ENCODE data around the gene TTLL13. TPM values are rescaled to one million over a fixed set of nuclear protein-coding genes. Genes with fewer than 3 reads are reported as not detected.
"Not testable (repeated sequence)": the region's sequence is repeated elsewhere in the genome, so short reads cannot be mapped to it uniquely, and the experiment has no call there.

Gene TTLL13
- total RNA-seq, 1 donor from 2014 or later = 1.4 TPM

DNA sequence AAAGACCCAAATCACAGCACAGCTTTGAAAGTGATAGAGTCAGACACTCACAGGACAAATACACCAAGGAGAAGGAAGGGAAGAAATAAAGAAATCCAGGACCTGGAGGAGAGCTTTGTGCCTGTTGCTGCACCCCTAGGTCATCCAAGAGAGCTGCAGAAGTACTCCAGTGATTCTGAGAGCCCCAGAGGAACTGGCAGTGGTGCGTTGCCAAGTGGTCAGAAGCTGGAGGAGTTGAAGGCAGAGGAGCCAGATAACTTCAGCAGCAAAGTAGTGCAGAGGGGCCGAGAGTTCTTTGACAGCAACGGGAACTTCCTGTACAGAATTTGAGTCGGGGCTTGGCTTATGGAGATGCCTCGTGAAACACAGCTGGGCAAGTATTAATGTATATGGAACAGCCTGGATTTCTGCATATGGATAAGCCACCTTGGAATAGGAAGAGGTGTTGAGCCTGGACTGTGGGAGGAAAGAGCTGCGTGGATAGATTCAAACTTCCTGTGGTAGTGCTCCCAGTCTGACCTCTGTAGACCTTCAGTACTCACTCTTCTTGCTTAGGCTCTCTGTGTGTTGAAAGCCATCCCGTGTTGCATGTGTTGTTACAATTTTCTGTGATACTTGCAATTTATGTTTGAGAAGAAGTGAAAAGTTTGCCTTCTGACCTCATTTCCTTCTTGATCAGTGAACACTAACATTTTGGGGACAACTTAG is 22.3 kb downstream of the TTLL13 start:
- intact Hi-C loops (cut with micrococcal nuclease) = no loop called here

DNA sequence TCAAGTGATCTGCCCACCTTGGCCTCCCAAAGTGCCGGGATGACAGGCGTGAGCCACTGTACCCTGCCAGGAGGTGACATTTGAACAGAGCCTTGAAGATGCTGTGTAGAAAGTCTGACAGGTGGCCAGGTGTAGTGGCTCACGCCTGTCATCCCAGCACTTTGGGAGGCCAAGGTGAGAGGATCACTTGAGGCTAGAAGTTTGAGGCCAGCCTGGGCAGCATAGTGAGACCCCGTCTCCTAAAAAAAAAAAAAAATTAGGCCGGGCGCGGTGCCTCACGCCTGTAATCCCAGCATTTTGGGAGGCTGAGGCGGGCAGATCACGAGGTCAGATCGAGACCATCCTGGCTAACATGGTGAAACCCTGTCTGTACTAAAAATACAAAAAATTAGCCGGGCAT is 29.1 kb downstream of the TTLL13 start:
- intact Hi-C loops (cut with micrococcal nuclease) = not testable (repeated sequence)

DNA sequence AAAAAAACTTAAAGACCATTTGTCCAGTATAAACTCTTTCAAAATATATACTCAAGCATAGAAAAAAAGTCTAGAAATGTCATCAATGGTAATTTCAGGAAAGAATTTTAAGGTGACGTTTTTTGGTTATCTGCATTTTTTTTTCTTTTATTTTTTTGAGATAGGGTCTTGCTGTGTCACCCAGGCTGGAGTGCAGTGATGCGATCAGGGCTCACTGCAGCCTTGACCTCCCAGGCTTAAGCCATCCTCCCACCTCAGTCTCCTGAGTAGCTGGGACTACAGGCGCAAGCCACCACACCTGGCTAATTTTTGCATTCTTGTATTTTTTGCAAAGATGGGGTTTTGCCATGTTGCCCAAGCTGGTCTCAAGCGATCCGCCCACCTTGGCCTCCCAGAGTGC is 31.4 kb downstream of the TTLL13 start:
- intact Hi-C loops (cut with micrococcal nuclease) = not testable (repeated sequence)

DNA sequence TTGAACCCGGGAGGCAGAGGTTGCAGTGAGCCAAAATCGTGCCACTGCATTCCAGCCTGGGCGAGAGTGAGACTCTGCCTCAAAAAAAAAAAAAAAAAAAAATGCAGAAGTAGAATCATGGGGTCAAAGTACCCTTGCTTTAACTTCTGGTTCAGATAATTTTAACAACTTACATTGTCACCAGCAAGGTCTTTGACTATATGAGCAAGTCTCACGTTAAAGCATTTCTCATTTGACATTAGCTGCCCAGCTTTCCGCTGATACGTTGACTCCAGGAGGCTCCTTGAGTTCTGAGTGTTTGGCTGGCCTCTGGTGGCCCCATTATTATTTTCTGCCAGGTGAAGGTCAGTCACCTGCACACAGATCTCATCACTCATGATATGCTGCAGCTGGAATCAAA is 32.3 kb downstream of the TTLL13 start:
- intact Hi-C loops (cut with micrococcal nuclease) = not testable (repeated sequence)

DNA sequence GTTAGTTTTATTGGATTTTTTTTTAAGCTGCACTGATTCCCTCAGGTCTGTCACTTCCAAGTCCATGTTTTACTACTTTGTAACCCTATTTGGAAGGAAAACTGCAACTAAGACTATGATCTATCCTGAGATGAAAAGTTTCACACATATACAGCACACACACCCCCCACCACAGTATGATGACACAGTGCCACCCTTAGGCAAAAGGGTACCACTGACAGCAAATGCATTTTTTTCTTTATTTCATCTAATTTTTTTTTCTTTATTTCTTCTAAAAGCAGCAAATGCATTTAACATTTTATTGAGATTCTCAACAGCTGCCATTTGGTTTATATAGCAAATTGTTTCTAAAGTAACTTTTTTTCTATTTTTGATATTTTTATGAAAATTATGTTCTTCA is 37.3 kb downstream of the TTLL13 start:
- intact Hi-C loops (cut with micrococcal nuclease) = loop anchor here (1.0 kb wide), 2 partner anchors 52 to 143 kb away; partner anchors contain the start of gene GDPGP1

DNA sequence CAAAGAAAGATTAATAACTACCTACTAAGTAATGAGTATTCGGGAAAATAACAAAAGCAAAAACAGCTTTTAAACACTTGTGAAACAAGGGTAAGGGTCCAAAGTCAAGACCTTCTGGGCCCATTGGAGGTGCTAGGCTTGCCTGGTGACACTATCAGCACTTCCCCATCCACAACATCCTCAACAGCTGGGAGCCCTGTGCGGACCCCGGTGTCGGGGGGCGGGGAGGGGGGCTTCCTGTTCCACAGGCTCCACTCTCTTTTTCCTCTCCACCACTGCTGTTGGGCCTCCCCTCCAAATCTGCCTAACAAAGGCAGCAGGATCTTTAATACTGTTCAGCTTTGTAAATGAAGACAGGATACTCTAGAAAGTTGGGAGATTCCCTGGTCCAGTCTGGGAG is 37.7 kb downstream of the TTLL13 start:
- intact Hi-C loops (cut with micrococcal nuclease) = no loop called here

DNA sequence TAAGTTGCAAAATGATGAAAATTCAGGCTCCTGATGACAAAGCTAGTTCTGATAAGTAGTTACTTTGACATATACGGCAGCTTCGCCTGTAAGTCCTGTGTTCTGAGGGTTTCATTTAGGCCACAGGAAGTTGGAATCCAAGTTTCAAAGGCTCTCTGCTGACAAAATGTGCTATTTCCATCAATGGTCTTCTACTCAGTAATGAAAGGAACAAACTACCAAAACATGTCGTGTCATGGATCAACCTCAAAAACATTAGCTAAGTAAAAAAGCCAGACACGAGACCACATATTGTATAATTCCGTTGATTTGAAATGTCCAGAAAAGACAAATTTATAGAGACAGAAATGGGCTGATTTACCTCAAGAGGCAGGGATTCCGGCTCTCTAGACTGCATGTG is 38.6 kb downstream of the TTLL13 start:
- intact Hi-C loops (cut with micrococcal nuclease) = no loop called here

DNA sequence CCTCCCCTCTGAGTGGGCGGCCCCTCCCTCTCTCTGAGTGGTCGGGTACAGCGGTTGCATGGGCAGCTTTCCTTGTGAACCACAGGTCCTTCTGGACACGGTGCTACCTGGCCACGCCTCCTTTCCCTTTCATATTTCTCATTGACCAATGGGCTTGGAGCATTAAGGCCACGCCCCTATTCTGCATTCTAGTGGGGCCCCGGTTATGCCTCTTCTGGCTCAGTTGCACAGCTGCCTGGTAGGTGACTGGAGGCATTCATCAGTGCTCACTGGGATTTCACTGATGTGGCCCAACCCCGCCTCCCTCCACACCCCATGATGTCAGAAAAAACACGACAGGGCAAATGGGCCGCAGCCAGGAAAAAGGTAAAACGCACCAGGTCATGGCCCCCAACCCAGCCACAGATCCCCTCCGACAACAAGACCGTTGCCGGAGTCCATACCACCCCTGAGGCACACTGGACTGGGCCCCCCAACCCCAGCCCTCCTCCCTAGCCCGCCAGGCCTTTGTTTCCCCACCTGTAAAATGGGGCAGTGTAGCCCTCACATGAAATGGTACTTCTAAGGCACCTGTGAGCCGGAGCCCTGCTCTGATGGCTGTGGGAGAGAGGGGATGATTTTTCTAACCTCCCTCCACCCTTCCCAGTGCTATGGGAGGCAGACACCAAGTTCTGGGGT is 42.5 kb downstream of the TTLL13 start:
- intact Hi-C loops (cut with micrococcal nuclease) = no loop called here

DNA sequence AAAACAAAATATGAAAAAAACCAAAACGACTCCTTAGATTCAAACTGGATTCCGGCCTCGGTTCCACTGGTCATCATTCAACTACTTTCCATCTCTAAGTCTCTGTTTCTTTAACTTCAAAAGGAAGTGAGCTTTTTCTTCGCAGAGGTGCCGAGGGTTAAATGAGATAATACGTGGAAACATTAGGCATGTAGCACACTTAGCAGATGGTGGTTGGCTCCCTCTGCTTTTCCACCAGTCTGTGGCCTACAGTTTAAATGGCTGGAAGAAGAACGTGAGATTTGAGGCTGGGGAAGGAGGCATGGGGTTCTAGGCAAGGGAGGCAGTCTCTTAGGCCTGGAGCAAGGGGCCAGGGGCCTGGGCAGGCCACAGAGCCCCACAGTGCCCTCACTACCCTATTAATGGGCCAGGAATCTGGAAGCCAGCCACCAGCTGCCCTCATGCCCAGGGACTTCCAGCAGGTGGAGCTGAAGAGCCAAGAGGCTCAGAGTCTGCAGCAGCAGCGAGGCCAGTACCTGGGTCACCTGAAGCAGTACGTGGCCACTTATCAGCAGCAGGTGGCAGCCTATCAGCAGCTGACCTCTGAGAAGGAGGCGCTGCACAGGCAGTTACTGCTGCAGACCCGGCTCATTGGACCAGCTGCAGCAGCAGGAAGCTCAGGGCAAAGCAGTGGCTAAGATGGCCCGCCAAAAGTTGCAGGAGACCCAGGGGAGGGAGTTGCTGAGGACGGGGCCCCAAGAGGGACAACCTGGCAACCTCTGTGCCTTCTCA is 43.9 kb downstream of the TTLL13 start:
- intact Hi-C loops (cut with micrococcal nuclease) = loop anchor here (1.0 kb wide), 1 partner anchor 189 kb away; no protein-coding TSS in a partner anchor

DNA sequence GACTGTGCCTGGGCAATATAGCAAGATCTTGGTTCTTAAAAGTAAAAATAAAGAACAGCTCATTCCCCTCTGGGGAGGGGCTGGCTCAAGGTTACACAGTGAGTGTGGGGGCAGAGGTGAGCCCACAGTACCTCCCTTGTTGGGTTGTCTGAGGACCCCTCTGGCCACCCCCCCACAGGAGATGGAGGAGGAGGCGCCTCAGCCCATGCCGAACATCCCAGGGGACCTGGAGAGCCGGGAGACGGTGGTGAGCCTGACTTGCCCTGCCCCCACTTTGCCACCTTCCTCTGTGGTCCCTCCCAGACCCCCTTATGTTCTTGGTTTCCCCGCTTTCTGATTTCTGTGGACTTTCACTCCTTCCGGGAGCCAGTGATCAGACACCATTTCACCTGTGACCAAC is 44.8 kb downstream of the TTLL13 start:
- intact Hi-C loops (cut with micrococcal nuclease) = no loop called here

DNA sequence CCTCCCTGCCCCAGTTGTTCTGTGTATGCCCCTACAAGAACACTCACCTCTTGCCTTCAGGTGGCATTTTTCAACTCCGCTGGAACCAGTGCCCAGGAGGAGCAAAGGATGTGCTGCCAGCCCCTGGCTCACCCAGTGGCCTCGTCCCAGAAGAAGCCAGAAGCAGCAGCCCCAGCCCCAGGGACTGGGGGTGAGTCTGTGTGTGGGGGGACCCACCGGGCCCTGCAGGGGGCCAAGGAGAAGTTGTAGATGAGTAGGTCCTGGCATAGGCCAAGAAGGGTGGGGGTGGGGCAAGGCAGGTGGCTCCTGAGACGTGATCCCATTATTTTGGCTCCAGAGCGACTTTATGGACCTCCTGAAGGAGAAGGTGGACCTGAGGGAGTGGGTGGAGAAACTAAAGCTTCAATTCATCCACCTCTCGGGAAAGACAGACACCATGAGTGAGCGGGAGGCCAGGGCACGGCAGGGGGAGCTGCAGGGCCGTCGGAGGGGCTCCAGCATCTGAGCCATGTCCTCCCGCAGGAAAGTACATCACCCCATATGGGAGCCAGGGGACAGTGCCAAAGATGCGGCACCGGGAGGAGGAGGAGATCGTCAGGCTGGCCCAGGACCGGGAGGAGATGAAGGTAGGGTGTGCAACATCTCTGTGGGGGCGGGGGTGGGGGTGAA is 45.4 kb downstream of the TTLL13 start:
- intact Hi-C loops (cut with micrococcal nuclease) = no loop called here

DNA sequence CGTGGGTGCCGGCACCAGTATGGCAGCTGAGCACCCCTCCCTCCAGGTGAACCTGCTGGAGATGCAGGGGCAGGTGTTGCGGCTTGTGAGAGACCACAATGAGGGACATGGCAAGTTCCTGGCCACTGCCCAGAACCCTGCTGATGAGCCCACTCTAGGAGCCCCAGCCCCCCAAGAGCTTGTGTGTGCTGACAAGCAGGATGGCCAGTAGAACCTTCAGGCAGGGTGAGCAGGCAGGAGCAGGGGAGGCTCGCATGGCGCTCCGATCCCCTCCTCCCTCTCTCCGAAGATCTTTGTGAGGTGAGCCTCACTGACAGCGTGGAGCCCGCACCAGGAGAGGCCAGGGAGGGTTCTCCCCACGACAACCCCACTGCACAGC is 45.9 kb downstream of the TTLL13 start:
- intact Hi-C loops (cut with micrococcal nuclease) = no loop called here

DNA sequence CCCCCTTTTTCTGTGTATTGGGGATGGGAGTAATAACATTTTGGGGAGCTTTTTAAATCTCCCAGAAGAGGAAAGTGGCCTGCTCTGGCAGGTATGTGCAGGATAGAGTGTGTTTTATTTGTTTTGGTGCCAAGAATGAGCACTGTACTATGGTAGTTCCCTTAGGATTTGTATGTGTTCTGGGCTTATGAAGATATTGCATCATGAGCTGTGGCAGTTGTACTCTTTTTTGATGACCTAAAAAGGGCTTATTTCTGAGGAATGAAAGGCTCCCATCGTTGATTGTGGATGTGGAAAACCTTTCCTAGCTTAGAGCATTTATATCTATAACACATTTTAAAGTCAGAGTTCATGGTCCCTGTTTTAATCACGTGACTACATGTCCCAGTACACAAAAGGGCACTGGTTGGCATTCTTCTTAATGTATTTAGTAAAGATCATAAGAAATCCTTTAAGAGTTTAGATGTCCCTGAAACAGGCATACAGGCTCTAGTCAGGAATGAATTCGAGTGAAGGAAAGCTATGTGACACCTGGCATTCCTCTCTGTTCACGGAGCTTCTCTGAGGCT is 47.0 kb downstream of the TTLL13 start:
- intact Hi-C loops (cut with micrococcal nuclease) = not testable (repeated sequence)

DNA sequence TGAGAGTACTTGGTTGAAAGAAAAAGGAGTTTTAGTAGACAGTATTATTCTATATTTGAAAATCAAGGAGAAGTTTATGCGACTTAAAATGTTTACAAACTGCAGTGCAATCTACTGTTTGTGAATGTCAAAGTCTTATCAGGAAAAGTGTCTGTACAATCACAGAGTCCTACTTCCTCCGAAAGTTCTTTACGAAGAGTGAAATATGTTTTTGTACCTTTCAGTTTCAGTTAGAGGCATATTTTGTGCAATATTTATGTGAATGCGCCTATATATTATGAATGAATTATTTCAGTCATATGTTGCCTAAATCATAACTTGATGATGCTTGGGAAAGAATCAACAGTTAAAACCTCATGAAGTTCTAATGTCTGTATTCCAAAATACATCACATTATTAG is 47.7 kb downstream of the TTLL13 start:
- intact Hi-C loops (cut with micrococcal nuclease) = no loop called here

DNA sequence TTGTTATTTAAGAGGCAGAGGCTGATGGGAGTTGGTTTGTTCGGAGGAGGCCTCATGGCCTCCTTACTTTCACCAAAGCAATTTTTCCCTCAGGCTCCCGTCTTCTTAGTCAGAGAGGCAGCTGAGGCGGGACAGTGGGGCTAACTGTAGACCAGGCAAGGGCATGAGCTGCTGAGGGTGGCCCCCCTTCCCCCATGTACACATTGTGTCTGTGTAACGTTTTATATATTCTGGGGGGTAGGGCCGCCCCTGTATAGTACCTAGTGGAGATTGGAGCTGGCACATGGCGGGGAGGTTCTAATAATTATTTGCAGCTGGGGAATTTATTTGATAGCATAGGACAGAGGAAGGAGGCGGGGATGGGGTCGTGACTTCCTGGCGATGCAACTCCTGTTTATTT is 51.2 kb downstream of the TTLL13 start:
- intact Hi-C loops (cut with micrococcal nuclease) = loop anchor here (5.0 kb wide), 1 partner anchor 158 kb away; no protein-coding TSS in a partner anchor

DNA sequence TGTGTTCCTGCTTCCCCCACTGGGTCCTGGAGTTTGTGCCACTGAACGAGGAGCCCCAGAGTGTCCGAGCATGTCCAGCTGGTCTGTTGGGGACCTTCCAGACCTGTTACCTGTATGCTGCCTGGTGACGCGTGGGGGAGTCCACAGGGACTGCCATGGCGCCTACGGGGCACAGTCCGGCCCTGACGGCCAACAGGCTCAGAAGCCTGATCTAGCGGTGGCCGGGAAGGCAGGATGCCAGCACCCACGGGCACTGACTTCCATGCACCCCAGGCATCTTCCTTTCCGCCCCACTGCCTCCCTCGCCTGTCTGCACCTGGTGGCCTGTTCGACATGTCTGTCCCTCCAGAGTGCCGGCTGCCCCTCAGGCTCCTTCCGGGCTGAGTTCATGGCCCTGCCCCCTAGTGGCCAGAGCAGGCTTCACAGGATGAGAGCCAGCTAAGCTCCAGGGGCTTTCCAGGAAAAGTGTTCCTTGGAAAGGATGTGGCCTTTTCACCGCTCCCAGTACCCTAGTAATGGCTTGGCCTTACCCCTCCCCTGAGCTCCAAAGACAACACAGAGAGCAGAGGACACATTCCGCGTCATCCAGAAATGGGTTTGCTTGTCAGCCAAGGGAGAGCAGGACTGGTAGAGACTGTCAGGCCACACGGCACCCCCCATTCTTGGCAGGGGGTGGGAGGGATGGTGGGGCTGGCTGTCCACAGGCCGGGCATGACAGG is 51.8 kb downstream of the TTLL13 start:
- intact Hi-C loops (cut with micrococcal nuclease) = loop anchor here (5.0 kb wide), 1 partner anchor 159 kb away; no protein-coding TSS in a partner anchor

DNA sequence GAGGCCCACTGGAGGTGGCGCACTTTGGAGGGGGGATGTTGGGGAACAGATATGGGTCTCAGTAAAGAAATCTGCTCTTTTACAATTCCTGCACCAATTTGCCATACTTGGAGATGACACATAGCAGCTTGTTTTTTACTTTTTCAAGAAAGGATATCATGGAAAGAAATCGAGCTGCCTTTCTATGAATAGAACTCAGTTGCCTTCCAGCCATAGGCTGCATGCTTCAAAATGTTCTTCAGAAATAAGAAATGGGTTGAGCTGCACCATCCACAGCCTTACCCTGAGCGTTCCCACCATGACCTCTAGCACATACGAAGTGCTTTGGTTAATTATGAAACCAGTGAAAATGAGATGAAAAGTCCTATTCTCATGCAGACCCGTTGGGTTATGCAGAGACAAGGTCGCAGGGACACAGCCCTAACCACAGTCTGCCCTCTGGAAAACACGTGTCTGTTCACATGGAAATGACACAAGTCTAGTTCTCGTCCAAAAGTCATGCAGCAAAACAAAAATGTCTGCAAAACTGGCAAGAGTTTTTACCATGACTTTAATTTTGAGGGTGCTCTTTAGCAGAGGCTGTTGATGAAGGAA is 52.4 kb downstream of the TTLL13 start:
- intact Hi-C loops (cut with micrococcal nuclease) = loop anchor here (5.0 kb wide), 1 partner anchor 160 kb away; no protein-coding TSS in a partner anchor

DNA sequence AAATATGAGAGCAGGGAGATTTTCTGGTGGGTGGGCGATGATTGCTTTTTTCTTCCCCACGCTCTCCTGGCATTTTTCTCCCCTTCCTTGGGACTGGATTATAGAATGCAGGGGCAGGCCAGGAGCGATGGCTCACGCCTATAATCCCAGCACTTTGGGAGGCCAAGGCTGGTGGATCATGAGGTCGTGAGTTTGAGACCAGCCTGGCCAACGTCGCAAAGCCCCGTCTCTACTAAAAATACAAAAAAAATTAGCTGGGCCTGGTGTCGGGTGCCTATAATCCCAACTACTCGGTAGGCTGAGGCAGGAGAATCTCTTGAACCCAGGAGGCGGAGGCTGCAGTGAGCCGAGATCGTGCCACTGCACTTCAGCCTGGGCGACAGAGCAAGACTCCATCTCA is 56.0 kb downstream of the TTLL13 start:
- intact Hi-C loops (cut with micrococcal nuclease) = not testable (repeated sequence)

DNA sequence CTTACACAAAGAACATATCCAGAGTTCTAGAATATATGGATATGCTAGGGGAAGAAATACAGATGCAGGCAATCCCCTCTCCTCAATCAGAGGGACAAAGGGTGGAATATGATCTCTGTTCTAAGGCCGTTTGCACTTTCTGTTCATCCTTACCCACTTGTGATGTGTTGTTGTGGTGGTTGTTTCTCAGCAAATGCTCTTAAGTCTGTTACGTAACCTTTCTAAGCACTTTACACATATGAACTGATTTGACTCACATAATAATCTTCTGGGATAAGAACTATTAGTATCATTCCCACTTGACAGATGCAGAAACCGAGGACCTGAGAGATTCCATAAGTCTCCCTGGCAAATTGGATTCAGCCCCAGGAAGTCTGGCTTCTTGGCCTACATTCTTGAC is 56.6 kb downstream of the TTLL13 start:
- intact Hi-C loops (cut with micrococcal nuclease) = no loop called here

DNA sequence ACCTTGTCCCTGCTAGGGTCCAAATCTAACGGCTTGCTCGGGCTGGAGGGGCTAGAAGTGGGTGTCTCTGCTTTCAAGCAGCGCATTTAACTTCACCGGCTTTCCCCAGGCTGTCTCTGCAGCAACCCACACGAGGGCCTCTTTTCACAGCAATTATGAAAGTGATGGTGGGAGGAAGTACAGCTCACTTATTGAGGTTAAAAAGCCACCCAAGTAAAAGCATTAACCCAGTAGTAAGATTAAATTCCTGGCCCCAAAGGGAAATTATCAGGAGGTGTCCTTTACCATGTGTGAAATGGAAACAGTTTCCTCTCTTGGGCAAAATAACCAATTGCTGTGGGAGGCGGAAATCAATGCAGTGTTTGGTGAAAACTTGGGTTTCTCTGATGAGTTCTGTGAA is 57.2 kb downstream of the TTLL13 start:
- intact Hi-C loops (cut with micrococcal nuclease) = no loop called here
